ENCODE results near the gene DMRT1. TPM values are rescaled to one million over a fixed set of nuclear protein-coding genes. Genes with fewer than 3 reads are reported as not detected.

The DMRT1 gene
- total and polyA plus RNA-seq, 7 donors: not detected

- ATAC-seq: no peak
- no peaks in the 10 kb centered on the region for H3K9me3 ChIP-seq
- no peak for DNase-seq
- WGBS, 3 donors: 87 to 89% (median 88%) methylated on average over 4 of the region's 4 CpGs
- H3K27ac ChIP-seq: no peak overlapping the region
- TF ChIP-seq CTCF (IDR thresholded peaks at IDR 0.05): no peak
- H3K27me3 ChIP-seq (ENCODE audit: insufficient read depth in 3 of 3, low read length in 2 of 3): no peaks in the 10 kb centered on the region
- no peak overlapping the region for H3K4me3 ChIP-seq
- intact Hi-C loops (cut with DNase I): loop anchor here in 1 of 2 donors (5.0 kb wide), 1 partner anchor 1283 kb away; no protein-coding TSS in a partner anchor
- H3K36me3 ChIP-seq (ENCODE audit: insufficient read depth in 1 of 2, low read depth in 1 of 2): no peaks in the 10 kb centered on the region
- no peaks in the 10 kb centered on the region for H3K4me1 ChIP-seq
These were observed 88.2 kb downstream of the DMRT1 start for GRCh38 chr9:929719-930118.

- no peak for ATAC-seq
- Histone ChIP-seq H3K27me3 (ENCODE audit: insufficient read depth in 3 of 3, low read length in 2 of 3) (peaks cover 0 to 10% (median 0%) of the 10 kb centered on the region in 3 donors), H3K9me3 (no peaks in the 10 kb centered on the region), H3K4me1 (no peaks in the 10 kb centered on the region), H3K4me3 (no peak overlapping the region), H3K36me3 (ENCODE audit: insufficient read depth in 1 of 2, low read depth in 1 of 2) (no peaks in the 10 kb centered on the region), H3K27ac (no peak overlapping the region)
- intact Hi-C loops (cut with DNase I): no loop called here
- 93 to 95% (median 93%) methylated on average over 4 of the region's 4 CpGs for WGBS, 3 donors
- DNase-seq: no peak
- no peak for TF ChIP-seq CTCF (IDR thresholded peaks at IDR 0.05)
These were observed 91.9 kb downstream of the DMRT1 start for GRCh38 chr9:933356-933755.

GRCh38 chr9:935348-935965 lies 94.0 kb downstream of the DMRT1 start:
- 24 to 33% (median 29%) methylated on average over 10 of the region's 10 CpGs for WGBS, 3 donors
- no peaks in the 10 kb centered on the region for H3K9me3 ChIP-seq
- H3K36me3 ChIP-seq (ENCODE audit: insufficient read depth in 1 of 2, low read depth in 1 of 2): no peaks in the 10 kb centered on the region
- no peak for TF ChIP-seq CTCF (IDR thresholded peaks at IDR 0.05)
- ATAC-seq (no peak), DNase-seq (no peak)
- H3K27ac ChIP-seq: no peak overlapping the region
- intact Hi-C loops (cut with DNase I): no loop called here
- peaks cover 0 to 18% (median 8%) of the 10 kb centered on the region in 3 donors for H3K27me3 ChIP-seq (ENCODE audit: insufficient read depth in 3 of 3, low read length in 2 of 3)
- H3K4me1 ChIP-seq: no peaks in the 10 kb centered on the region
- no peak overlapping the region for H3K4me3 ChIP-seq

- H3K27me3 ChIP-seq (ENCODE audit: insufficient read depth in 3 of 3, low read length in 2 of 3): peaks cover 0 to 13% (median 11%) of the 10 kb centered on the region in 3 donors
These were observed 101.5 kb downstream of the DMRT1 start for GRCh38 chr9:942805-943580.

More at GRCh38 chr9:942805-943580, 101.5 kb downstream of the DMRT1 start:
- Histone ChIP-seq H3K36me3 (ENCODE audit: insufficient read depth in 1 of 2, low read depth in 1 of 2) (no peaks in the 10 kb centered on the region), H3K9me3 (no peaks in the 10 kb centered on the region), H3K27ac (no peak overlapping the region), H3K4me3 (no peak overlapping the region), H3K4me1 (no peaks in the 10 kb centered on the region)
- DNase-seq: no peak
- TF ChIP-seq CTCF (IDR thresholded peaks at IDR 0.05): no peak
- intact Hi-C loops (cut with DNase I): no loop called here
- no peak for ATAC-seq
- WGBS, 3 donors: 35 to 48% (median 45%) methylated on average over 6 of the region's 6 CpGs

Measured in psoas muscle (tissue), 8 donors.